Activated effector memory CD4-positive, alpha-beta T cell treated with anti-CD3 and anti-CD28 coated beads, Interleukin-2, amount 50 U/mL, for 16 hours (primary cell): ENCODE results near the gene BABAM2.
"Not testable (repeated sequence)": the region's sequence is repeated elsewhere in the genome, so short reads cannot be mapped to it uniquely, and the experiment has no call there.

ENCODE experiments used
- DNase-seq: peaks from one replicate; pipeline ENCODE4 v3.0.0-alpha.2; 2020

BABAM2 gene

GRCh38 chr2:28086611-28087010 lies 196.1 kb downstream of the BABAM2 start:
- DNase-seq = no peak

GRCh38 chr2:28088970-28089369 lies 198.4 kb downstream of the BABAM2 start:
- DNase-seq = no peak

GRCh38 chr2:28089486-28089885 lies 199.0 kb downstream of the BABAM2 start:
- DNase-seq = no peak

- DNase-seq = no peak
Observed at GRCh38 chr2:28093308-28093707, 202.8 kb downstream of the BABAM2 start.

GRCh38 chr2:28093768-28094167 lies 203.2 kb downstream of the BABAM2 start:
- no peak for DNase-seq

- no peak for DNase-seq
Observed at GRCh38 chr2:28094739-28095138, 204.2 kb downstream of the BABAM2 start.

- DNase-seq = no peak
Observed at GRCh38 chr2:28095622-28096021, 205.1 kb downstream of the BABAM2 start.

- DNase-seq = no peak
Observed at GRCh38 chr2:28096421-28096820, 205.9 kb downstream of the BABAM2 start.

GRCh38 chr2:28098501-28099225 lies 208.1 kb downstream of the BABAM2 start:
- no peak for DNase-seq

- no peak for DNase-seq
Observed at GRCh38 chr2:28101123-28101522, 210.6 kb downstream of the BABAM2 start.

- no peak for DNase-seq
Observed at GRCh38 chr2:28101892-28102291, 211.4 kb downstream of the BABAM2 start.

- DNase-seq = no peak
Observed at GRCh38 chr2:28102455-28102874, 211.9 kb downstream of the BABAM2 start.

- DNase-seq = no peak
Observed at GRCh38 chr2:28103611-28104010, 213.1 kb downstream of the BABAM2 start.

- DNase-seq = no peak
Observed at GRCh38 chr2:28108143-28108542, 217.6 kb downstream of the BABAM2 start.

GRCh38 chr2:28113771-28114170 lies 223.2 kb downstream of the BABAM2 start:
- not testable (repeated sequence) for DNase-seq

GRCh38 chr2:28117104-28117596 lies 226.6 kb downstream of the BABAM2 start:
- no peak for DNase-seq

GRCh38 chr2:28119631-28120030 lies 229.1 kb downstream of the BABAM2 start:
- no peak for DNase-seq

GRCh38 chr2:28128281-28128950 lies 237.9 kb downstream of the BABAM2 start:
- no peak for DNase-seq

- no peak for DNase-seq
Observed at GRCh38 chr2:28129955-28130695, 239.6 kb downstream of the BABAM2 start.

- no peak for DNase-seq
Observed at GRCh38 chr2:28133778-28134177, 243.2 kb downstream of the BABAM2 start.

- DNase-seq = no peak
Observed at GRCh38 chr2:28134262-28134812, 243.8 kb downstream of the BABAM2 start.

GRCh38 chr2:28134857-28135256 lies 244.3 kb downstream of the BABAM2 start:
- no peak for DNase-seq

GRCh38 chr2:28135324-28135723 lies 244.8 kb downstream of the BABAM2 start:
- no peak for DNase-seq
